ENCODE results near the gene RHBDF2.

GRCh38 chr17:76521262-76521661 is 20.0 kb upstream of the RHBDF2 start:
- TF ChIP-seq EP300 (IDR thresholded peaks at IDR 0.05) (no peak), POLR2A (IDR thresholded peaks at IDR 0.05) (no peak)
- TF ChIP-seq, protein P1, sequence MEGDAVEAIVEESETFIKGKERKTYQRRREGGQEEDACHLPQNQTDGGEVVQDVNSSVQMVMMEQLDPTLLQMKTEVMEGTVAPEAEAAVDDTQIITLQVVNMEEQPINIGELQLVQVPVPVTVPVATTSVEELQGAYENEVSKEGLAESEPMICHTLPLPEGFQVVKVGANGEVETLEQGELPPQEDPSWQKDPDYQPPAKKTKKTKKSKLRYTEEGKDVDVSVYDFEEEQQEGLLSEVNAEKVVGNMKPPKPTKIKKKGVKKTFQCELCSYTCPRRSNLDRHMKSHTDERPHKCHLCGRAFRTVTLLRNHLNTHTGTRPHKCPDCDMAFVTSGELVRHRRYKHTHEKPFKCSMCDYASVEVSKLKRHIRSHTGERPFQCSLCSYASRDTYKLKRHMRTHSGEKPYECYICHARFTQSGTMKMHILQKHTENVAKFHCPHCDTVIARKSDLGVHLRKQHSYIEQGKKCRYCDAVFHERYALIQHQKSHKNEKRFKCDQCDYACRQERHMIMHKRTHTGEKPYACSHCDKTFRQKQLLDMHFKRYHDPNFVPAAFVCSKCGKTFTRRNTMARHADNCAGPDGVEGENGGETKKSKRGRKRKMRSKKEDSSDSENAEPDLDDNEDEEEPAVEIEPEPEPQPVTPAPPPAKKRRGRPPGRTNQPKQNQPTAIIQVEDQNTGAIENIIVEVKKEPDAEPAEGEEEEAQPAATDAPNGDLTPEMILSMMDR (IDR thresholded peaks at IDR 0.05) = no peak

Measured in suprapubic skin (tissue), 3 donors.